BE2C (cell line): Measurements from ENCODE around the gene MFSD6L.
A peak's percentile ranks its signal among the peaks of the same experiment; 100 is the strongest.

ENCODE experiments used
- DNase-seq: peaks from one replicate; pipeline ENCODE4 v3.0.0-alpha.2; 2020
- H3K27me3 ChIP-seq: fragments of 250-450 bp; sonication (Bioruptor Pico); 2 replicates; pipeline ENCODE4 v1.5.1; 2020; ENCODE audit warnings: mild to moderate bottlenecking
- H3K36me3 ChIP-seq: fragments of 250-450 bp; sonication (Bioruptor Pico); 2 replicates; pipeline ENCODE4 v1.5.1; 2020; ENCODE audit warnings: mild to moderate bottlenecking
- H3K4me1 ChIP-seq: fragments of 250-450 bp; sonication (Bioruptor Pico); 2 replicates; pipeline ENCODE4 v1.5.1; 2020
- H3K4me3 ChIP-seq: 2 replicates; pipeline ENCODE4 v1.5.1; 2011; ENCODE audit warnings: low read depth, low read length
- H3K9me3 ChIP-seq: fragments of 250-450 bp; sonication (Bioruptor Pico); 2 replicates; pipeline ENCODE4 v1.5.1; 2020
- TF ChIP-seq, protein P1 (sequence below): IDR thresholded peaks from 2 replicates; pipeline ENCODE4 v1.5.1; 2012; ENCODE audit warnings: mild to moderate bottlenecking, low read depth, low read length

MFSD6L gene

GRCh38 chr17:8835631-8836364, 36.6 kb upstream of the MFSD6L start:
- H3K36me3 ChIP-seq, result no peaks in the 10 kb centered on the region
- no peaks in the 10 kb centered on the region for H3K4me1 ChIP-seq
- no peak overlapping the region for H3K4me3 ChIP-seq
- H3K27me3 ChIP-seq, result no peaks in the 10 kb centered on the region
- no peaks in the 10 kb centered on the region for H3K9me3 ChIP-seq
- TF ChIP-seq, protein P1, sequence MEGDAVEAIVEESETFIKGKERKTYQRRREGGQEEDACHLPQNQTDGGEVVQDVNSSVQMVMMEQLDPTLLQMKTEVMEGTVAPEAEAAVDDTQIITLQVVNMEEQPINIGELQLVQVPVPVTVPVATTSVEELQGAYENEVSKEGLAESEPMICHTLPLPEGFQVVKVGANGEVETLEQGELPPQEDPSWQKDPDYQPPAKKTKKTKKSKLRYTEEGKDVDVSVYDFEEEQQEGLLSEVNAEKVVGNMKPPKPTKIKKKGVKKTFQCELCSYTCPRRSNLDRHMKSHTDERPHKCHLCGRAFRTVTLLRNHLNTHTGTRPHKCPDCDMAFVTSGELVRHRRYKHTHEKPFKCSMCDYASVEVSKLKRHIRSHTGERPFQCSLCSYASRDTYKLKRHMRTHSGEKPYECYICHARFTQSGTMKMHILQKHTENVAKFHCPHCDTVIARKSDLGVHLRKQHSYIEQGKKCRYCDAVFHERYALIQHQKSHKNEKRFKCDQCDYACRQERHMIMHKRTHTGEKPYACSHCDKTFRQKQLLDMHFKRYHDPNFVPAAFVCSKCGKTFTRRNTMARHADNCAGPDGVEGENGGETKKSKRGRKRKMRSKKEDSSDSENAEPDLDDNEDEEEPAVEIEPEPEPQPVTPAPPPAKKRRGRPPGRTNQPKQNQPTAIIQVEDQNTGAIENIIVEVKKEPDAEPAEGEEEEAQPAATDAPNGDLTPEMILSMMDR, result no peak
- DNase-seq, result no peak

GRCh38 chr17:8835106-8835505, 35.9 kb upstream of the MFSD6L start:
- Histone ChIP-seq H3K4me1 (no peaks in the 10 kb centered on the region), H3K36me3 (no peaks in the 10 kb centered on the region), H3K4me3 (no peak overlapping the region), H3K27me3 (no peaks in the 10 kb centered on the region), H3K9me3 (no peaks in the 10 kb centered on the region)
- TF ChIP-seq, protein P1, result no peak
- no peak for DNase-seq

GRCh38 chr17:8832711-8833352, 33.7 kb upstream of the MFSD6L start:
- Histone ChIP-seq H3K4me1 (no peaks in the 10 kb centered on the region), H3K4me3 (no peak overlapping the region), H3K9me3 (no peaks in the 10 kb centered on the region), H3K36me3 (no peaks in the 10 kb centered on the region), H3K27me3 (no peaks in the 10 kb centered on the region)
- TF ChIP-seq, protein P1, result peak; percentile 33
- peak; percentile 35 for DNase-seq

GRCh38 chr17:8831234-8831849, 32.2 kb upstream of the MFSD6L start:
- no peak for DNase-seq
- Histone ChIP-seq H3K4me1 (no peaks in the 10 kb centered on the region), H3K9me3 (no peaks in the 10 kb centered on the region), H3K36me3 (no peaks in the 10 kb centered on the region), H3K4me3 (no peak overlapping the region), H3K27me3 (no peaks in the 10 kb centered on the region)
- TF ChIP-seq, protein P1, result no peak

DNA sequence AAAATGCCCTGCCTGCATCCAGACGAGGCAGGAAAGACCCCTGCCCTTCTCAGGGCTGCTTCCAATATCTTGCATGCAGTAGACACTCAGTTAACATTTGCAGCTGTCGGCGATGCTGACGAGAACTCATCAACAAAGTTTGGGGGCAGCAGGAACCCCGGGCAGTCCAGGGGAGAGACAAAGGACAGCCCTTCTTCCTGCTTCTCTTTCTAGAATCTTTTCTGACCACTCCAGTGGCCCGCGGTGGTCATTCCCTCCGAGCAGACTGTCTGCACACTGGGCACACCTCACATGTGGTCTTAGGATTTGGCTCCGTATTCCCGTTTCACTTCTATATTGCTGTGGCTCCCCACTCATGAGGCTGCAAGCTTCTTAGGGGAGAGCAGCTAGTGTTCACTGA, 31.0 kb upstream of the MFSD6L start:
- no peaks in the 10 kb centered on the region for H3K36me3 ChIP-seq
- no peaks in the 10 kb centered on the region for H3K9me3 ChIP-seq
- H3K4me3 ChIP-seq, result no peak overlapping the region
- no peaks in the 10 kb centered on the region for H3K27me3 ChIP-seq
- no peak for DNase-seq
- no peaks in the 10 kb centered on the region for H3K4me1 ChIP-seq
- TF ChIP-seq, protein P1, result no peak
